Lower lobe of right lung (tissue), 2 donors: Measurements from ENCODE around the gene CDH5. TPM values are rescaled to one million over a fixed set of nuclear protein-coding genes. Genes with fewer than 3 reads are reported as not detected.

Experiments
- ATAC-seq, 2 donors: fragments of 200-7000 bp; cut with Tn5 transposase; one replicate each; pipeline ENCODE4 v1.9.1; 2020 to 2022; ENCODE audit warnings: mild to moderate bottlenecking in 2 of 2, moderate library complexity in 2 of 2
- DNase-seq: peaks from one replicate; pipeline ENCODE4 v3.0.0-alpha.2; 2020
- H3K27ac ChIP-seq: fragments of 200-600 bp; one replicate; pipeline ENCODE4 v1.8.0; 2022
- H3K27me3 ChIP-seq: fragments of 200-600 bp; one replicate; pipeline ENCODE4 v1.8.0; 2022; ENCODE audit warnings: low read depth
- H3K36me3 ChIP-seq: fragments of 200-600 bp; one replicate; pipeline ENCODE4 v1.8.0; 2022; ENCODE audit warnings: mild to moderate bottlenecking
- H3K4me1 ChIP-seq: fragments of 200-600 bp; one replicate; pipeline ENCODE4 v1.8.0; 2022
- H3K4me3 ChIP-seq: fragments of 200-600 bp; one replicate; pipeline ENCODE4 v1.8.0; 2022; ENCODE audit warnings: mild to moderate bottlenecking
- H3K9me3 ChIP-seq: fragments of 200-600 bp; one replicate; pipeline ENCODE4 v1.8.0; 2022
- intact Hi-C: fragments of 100-400 bp; cut with DNase I; formaldehyde crosslinking; loops from one replicate; pipeline ENCODE4 v1.11.0; 2022
- total RNA-seq: library from RNA; stranded (reverse); fragmentation: NEBNext Ultra II Directional; extraction: Animal tissue kit (Norgen Biotek cat#: 25700); gene quantifications from one replicate; pipeline ENCODE4 v1.2.1, GENCODE V29; 2021
- TF ChIP-seq, protein P1 (sequence below): fragments of 200-600 bp; IDR thresholded peaks from one replicate; pipeline ENCODE4 v1.8.0; 2022; ENCODE audit warnings: antibody characterized with exemption, mild to moderate bottlenecking
- donor health status: DM: no; HTN: yes; CAD: no; lungs with severe emphysema.

Gene CDH5
- total RNA-seq, 1 donor from 2014 or later = 128 TPM

DNA sequence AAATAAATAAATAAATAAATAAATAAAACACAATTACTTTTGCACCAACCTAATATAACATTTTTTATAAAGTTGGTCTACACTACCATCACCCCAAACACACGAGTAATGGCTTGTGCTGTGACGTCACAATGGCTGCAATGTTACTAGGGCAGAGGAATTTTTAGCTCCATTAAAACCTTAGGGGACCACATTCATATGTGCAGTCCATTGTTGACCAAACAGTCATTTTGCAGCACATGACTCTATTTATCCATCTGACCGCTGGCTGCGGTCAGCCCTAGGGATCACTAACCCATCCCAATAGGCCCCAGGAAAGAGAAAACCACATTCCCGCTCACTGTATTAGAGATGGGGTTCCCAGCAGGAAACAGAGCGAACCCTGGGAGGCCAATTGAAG is 9.6 kb downstream of the CDH5 start:
- Histone ChIP-seq H3K4me3 (no peak overlapping the region), H3K27me3 (no peaks in the 10 kb centered on the region), H3K36me3 (no peaks in the 10 kb centered on the region), H3K27ac (peak overlapping the region; percentile 5), H3K4me1 (peaks cover 35% of the 10 kb centered on the region), H3K9me3 (no peaks in the 10 kb centered on the region)
- no peak for DNase-seq
- no peak for ATAC-seq
- TF ChIP-seq, protein P1, sequence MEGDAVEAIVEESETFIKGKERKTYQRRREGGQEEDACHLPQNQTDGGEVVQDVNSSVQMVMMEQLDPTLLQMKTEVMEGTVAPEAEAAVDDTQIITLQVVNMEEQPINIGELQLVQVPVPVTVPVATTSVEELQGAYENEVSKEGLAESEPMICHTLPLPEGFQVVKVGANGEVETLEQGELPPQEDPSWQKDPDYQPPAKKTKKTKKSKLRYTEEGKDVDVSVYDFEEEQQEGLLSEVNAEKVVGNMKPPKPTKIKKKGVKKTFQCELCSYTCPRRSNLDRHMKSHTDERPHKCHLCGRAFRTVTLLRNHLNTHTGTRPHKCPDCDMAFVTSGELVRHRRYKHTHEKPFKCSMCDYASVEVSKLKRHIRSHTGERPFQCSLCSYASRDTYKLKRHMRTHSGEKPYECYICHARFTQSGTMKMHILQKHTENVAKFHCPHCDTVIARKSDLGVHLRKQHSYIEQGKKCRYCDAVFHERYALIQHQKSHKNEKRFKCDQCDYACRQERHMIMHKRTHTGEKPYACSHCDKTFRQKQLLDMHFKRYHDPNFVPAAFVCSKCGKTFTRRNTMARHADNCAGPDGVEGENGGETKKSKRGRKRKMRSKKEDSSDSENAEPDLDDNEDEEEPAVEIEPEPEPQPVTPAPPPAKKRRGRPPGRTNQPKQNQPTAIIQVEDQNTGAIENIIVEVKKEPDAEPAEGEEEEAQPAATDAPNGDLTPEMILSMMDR = no peak
- intact Hi-C loops = no loop called here

DNA sequence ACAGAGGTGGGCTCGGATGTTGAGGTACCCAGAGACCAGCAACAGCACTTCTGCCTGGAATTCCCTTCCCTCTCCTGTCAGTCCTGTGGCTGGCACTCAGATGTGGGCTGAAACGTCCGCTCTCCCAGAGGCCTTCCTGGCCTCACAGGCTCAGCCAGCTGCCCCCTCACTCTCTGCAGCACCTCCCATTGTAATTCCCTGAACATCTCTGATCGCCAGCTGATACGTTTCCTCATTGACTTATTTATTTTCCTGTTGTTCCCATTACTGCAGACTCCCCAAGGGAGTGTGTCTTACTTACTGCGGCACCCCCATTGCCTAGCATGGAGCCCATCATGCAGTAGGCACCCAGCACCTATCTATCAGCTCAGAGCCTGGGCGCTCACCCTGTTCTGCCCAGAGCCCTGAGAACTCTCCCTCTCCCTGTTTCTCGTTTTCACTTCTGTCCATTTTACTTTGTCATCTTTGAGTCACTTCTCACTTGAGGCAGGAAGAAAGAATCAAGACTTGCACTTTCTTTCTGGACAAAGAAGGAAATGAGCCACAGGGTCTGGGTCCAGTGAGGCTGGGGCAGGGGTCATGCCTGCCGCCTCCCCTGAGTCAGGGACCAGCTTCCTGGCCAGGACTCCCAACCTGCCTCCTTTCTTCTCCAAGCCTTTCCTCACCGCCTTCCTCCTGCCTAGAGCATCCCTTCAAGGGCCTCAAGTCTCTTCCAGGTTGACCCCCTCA is 10.2 kb downstream of the CDH5 start:
- peak in 1 of 2 donors; percentile 25 for ATAC-seq

DNA sequence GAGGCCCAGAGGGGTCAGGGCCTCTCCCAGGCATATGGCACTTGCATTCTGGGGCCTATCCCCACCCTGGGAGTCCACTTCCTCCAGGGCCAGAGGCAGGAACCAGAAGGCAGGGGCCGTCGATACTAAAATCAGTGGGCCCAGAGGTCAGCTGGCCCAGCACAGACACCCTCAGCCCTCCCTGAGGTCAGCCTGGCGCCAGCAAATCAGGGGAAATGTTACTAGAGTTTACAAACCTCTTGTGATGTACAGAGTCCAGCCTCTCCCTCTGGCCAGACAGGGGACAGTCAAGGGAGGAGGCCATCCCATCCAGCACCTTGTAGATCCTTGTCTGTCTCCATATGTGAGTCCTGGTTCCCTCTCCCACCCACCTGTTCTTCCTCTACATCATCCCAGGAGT is 10.8 kb downstream of the CDH5 start:
- Histone ChIP-seq H3K9me3 (no peaks in the 10 kb centered on the region), H3K36me3 (no peaks in the 10 kb centered on the region), H3K27me3 (no peaks in the 10 kb centered on the region), H3K27ac (peak overlapping the region; percentile 14), H3K4me1 (peaks cover 39% of the 10 kb centered on the region), H3K4me3 (no peak overlapping the region)
- DNase-seq = no peak
- TF ChIP-seq, protein P1 = no peak
- no peak for ATAC-seq
- intact Hi-C loops = no loop called here

More for the DNA sequence above, 10.2 kb downstream of the CDH5 start:
- Histone ChIP-seq H3K27me3 (no peaks in the 10 kb centered on the region), H3K4me1 (peaks cover 34% of the 10 kb centered on the region), H3K36me3 (no peaks in the 10 kb centered on the region), H3K4me3 (no peak overlapping the region), H3K27ac (peak overlapping the region; percentile 14), H3K9me3 (no peaks in the 10 kb centered on the region)
- DNase-seq = no peak
- intact Hi-C loops = no loop called here
- TF ChIP-seq, protein P1 = no peak

DNA sequence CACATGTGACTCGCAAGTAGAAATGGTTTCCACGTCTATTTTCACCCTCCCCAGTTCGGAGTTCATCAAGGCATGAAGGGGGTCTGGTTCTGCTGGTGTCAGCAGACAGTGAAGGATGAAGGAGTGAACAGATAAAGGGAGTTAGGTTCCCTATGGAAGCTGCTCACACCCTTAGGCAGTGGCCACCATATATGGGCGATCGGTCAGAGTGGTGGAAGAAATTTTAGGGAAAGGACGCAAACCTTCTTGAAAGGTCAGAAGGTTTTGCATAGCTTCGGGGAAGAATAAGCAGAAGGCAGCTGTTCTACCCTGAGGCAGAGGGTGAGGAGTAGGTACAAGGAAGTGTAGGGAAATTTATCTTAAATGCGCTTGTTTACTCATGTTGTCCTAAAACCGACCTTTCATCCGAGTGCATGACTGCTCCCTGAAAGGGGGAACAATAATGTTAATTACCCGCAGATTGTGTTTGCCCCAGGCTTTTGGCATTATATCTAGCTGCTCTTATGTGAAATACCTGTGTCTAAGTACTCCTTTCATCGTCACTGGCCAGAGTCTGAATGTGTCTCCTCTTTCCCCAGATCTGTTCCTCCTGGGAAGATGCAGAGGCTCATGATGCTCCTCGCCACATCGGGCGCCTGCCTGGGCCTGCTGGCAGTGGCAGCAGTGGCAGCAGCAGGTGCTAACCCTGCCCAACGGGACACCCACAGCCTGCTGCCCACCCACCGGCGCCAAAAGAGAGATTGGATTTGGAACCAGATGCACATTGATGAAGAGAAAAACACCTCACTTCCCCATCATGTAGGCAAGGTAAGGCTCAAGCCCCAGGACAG is 12.5 kb downstream of the CDH5 start:
- Histone ChIP-seq H3K9me3 (no peaks in the 10 kb centered on the region), H3K4me1 (peaks cover 49% of the 10 kb centered on the region), H3K27me3 (no peaks in the 10 kb centered on the region), H3K4me3 (no peak overlapping the region), H3K27ac (no peak overlapping the region), H3K36me3 (no peaks in the 10 kb centered on the region)
- no peak for ATAC-seq
- intact Hi-C loops = no loop called here
- no peak for DNase-seq
- TF ChIP-seq, protein P1 = no peak

DNA sequence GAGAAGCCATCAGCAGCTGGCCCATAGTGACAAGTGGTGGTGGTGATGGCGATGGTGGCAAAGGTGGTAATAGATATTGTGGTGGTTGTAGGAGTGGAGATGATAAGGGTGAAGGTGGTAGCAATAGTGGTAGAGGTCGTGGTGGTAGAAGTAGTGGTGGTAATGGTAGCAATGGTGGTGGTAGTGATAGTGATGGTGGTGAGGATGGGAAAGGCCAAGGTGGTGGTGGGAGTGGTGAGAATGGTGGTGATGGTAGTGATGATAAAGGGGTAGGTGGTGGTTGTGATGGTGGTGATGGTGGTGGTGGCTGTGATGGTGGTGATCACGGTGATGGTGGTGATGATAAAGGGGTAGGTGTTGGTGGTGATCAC is 13.1 kb downstream of the CDH5 start:
- DNase-seq (no peak), ATAC-seq (no peak)
- Histone ChIP-seq H3K27me3 (no peaks in the 10 kb centered on the region), H3K36me3 (no peaks in the 10 kb centered on the region), H3K9me3 (no peaks in the 10 kb centered on the region), H3K4me3 (no peak overlapping the region), H3K27ac (no peak overlapping the region), H3K4me1 (peaks cover 49% of the 10 kb centered on the region)
- intact Hi-C loops = no loop called here
- TF ChIP-seq, protein P1 = no peak
